Esophagus muscularis mucosa (tissue), 4 donors: ENCODE measurements around the gene SDR9C7.

ENCODE experiments used
- CTCF ChIP-seq, 3 experiments: fragments of 200-600 bp in 2 of 3; fragments of 450-650 bp in 1 of 3; sonication (generic) in 2 of 3; IDR thresholded peaks; one replicate each; pipeline ENCODE4 v1.5.1; 2017 to 2019; ENCODE audit warnings: antibody characterized with exemption in 3 of 3, mild to moderate bottlenecking in 2 of 3, moderate library complexity in 1 of 3
- EP300 ChIP-seq: sonication (generic); formaldehyde crosslinking; IDR thresholded peaks from one replicate; pipeline ENCODE4 v1.6.1; 2017; ENCODE audit warnings: antibody characterized with exemption
- POLR2A ChIP-seq: fragments of 450-650 bp; IDR thresholded peaks from one replicate; pipeline ENCODE4 v1.6.1; 2017; ENCODE audit warnings: antibody characterized with exemption, moderate library complexity, mild to moderate bottlenecking, low read depth

- TF ChIP-seq EP300: no peak
- TF ChIP-seq CTCF (IDR thresholded peaks at IDR 0.05): no peak
- TF ChIP-seq POLR2A: no peak
Observed at GRCh38 chr12:56903374-56903773, 30.8 kb downstream of the SDR9C7 start.
